ENCODE measurements around the gene CEMIP.

CEMIP gene

GRCh38 chr15:80890341-80891005 is 111.3 kb downstream of the CEMIP start:
- DNase-seq (ENCODE audit: low read depth) = no peak

- no peak for DNase-seq (ENCODE audit: low read depth)
These were observed 111.8 kb downstream of the CEMIP start for GRCh38 chr15:80891006-80891405.

- no peak for DNase-seq (ENCODE audit: low read depth)
These were observed 113.2 kb downstream of the CEMIP start for GRCh38 chr15:80892414-80892813.

- DNase-seq (ENCODE audit: low read depth) = no peak
These were observed 114.6 kb downstream of the CEMIP start for GRCh38 chr15:80893777-80894176.

GRCh38 chr15:80895091-80895490 is 115.9 kb downstream of the CEMIP start:
- DNase-seq (ENCODE audit: low read depth) = no peak

GRCh38 chr15:80895965-80896364 is 116.8 kb downstream of the CEMIP start:
- no peak for DNase-seq (ENCODE audit: low read depth)

- DNase-seq (ENCODE audit: low read depth) = no peak
These were observed 118.9 kb downstream of the CEMIP start for GRCh38 chr15:80898040-80898439.

- DNase-seq (ENCODE audit: low read depth) = no peak
These were observed 123.2 kb downstream of the CEMIP start for GRCh38 chr15:80902298-80902801.

- DNase-seq (ENCODE audit: low read depth) = no peak
These were observed 125.8 kb downstream of the CEMIP start for GRCh38 chr15:80904998-80905397.

GRCh38 chr15:80906159-80906766 is 127.1 kb downstream of the CEMIP start:
- DNase-seq (ENCODE audit: low read depth) = no peak

GRCh38 chr15:80911821-80912220 is 132.7 kb downstream of the CEMIP start:
- DNase-seq (ENCODE audit: low read depth) = no peak

GRCh38 chr15:80912673-80913072 is 133.5 kb downstream of the CEMIP start:
- DNase-seq (ENCODE audit: low read depth) = no peak

GRCh38 chr15:80913541-80913940 is 134.4 kb downstream of the CEMIP start:
- no peak for DNase-seq (ENCODE audit: low read depth)

- no peak for DNase-seq (ENCODE audit: low read depth)
These were observed 136.3 kb downstream of the CEMIP start for GRCh38 chr15:80915472-80915871.

- no peak for DNase-seq (ENCODE audit: low read depth)
These were observed 136.9 kb downstream of the CEMIP start for GRCh38 chr15:80916056-80916455.

GRCh38 chr15:80918196-80918783 is 139.1 kb downstream of the CEMIP start:
- no peak for DNase-seq (ENCODE audit: low read depth)

- no peak for DNase-seq (ENCODE audit: low read depth)
These were observed 141.1 kb downstream of the CEMIP start for GRCh38 chr15:80920271-80920699.

GRCh38 chr15:80921736-80922410 is 142.7 kb downstream of the CEMIP start:
- DNase-seq (ENCODE audit: low read depth) = no peak

- DNase-seq (ENCODE audit: low read depth) = no peak
These were observed 144.5 kb downstream of the CEMIP start for GRCh38 chr15:80923668-80924067.

GRCh38 chr15:80924278-80924677 is 145.1 kb downstream of the CEMIP start:
- DNase-seq (ENCODE audit: low read depth) = no peak

- no peak for DNase-seq (ENCODE audit: low read depth)
These were observed 146.5 kb downstream of the CEMIP start for GRCh38 chr15:80925597-80926059.

- no peak for DNase-seq (ENCODE audit: low read depth)
These were observed 147.0 kb downstream of the CEMIP start for GRCh38 chr15:80926126-80926525.

GRCh38 chr15:80929225-80929624 is 150.1 kb downstream of the CEMIP start:
- DNase-seq (ENCODE audit: low read depth) = no peak

All from activated T-cell treated with anti-CD3 and anti-CD28 coated beads for 1 hour (primary cell).